ENCODE results near the gene NRCAM.
A peak's percentile ranks its signal among the peaks of the same experiment; 100 is the strongest.

Gene NRCAM

DNA sequence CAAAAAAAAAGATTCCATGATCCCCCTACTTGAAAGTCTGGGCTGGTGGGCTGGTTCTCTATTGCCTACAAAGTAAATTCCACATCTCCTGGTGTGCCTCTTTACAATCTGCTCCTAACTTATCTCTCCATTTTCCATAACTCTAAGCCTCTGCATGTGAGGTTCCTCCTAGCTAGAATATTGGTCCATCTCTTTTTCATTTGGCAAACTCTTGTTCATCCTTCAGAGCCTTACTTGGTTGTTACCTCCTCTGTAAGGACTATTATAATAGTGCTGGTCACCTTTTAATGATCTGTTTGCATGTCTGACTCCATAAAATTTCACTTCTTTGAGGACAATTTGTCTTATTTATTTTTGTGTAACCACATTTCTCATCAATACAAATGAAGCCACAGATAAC, 1.6 kb upstream of the NRCAM start:
- no peak for DNase-seq

DNA sequence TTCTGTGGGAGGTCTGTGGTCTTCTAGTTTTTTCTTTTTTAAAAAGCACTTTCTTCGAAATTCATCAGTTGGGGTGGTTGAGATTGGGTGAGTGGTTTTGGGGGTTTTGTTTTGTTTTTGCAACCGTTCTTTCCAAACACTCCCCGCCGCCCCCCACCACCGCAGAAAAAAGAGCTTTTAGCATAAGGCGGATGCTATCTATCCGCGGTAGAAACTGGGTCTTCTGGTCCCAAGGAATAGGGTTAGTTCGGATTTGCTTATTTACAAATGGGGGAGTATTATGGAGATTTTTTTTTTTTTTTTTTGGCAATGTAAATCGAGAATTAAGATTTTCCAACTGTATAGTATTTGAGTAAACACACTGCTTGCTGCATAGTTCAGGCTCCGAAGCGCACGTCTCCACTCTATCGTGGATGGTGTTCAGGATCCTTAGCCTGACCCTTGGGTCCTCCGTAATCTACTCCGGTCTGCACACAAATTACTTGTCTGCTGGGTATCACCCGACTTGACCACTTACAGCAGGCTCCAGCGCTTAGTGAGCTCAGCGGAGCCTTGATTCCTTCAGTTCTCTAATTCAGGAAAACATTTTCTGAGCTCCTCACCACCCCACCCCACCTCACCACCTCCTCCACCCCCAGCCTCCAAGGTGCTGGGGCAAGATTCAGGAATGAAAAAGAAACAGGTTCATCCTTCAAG, 757 bp upstream of the NRCAM start:
- DNase-seq, result no peak

DNA sequence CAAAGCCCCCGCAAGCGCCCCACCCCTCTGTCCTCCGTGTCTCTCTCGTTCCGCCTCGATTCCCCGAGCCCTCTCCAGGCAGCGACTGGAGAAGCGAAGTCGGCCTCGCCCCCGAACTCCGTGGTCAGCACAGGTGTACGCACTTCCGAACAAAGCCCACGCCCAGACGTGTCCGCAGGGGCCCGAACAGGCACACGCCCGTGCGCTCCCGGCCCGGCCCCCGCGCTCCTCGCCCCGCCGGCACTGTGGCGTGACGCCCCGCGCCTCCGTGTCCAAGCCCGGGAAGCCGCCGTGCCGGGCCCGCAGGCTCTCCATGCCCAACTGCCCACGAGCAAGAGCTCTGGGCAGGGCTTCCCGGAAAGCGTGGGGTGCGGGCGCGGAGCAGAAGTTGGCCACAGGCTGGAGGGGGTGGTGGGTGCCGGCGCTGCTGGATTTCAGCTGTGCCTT, 662 bp downstream of the NRCAM start:
- no peak for DNase-seq

DNA sequence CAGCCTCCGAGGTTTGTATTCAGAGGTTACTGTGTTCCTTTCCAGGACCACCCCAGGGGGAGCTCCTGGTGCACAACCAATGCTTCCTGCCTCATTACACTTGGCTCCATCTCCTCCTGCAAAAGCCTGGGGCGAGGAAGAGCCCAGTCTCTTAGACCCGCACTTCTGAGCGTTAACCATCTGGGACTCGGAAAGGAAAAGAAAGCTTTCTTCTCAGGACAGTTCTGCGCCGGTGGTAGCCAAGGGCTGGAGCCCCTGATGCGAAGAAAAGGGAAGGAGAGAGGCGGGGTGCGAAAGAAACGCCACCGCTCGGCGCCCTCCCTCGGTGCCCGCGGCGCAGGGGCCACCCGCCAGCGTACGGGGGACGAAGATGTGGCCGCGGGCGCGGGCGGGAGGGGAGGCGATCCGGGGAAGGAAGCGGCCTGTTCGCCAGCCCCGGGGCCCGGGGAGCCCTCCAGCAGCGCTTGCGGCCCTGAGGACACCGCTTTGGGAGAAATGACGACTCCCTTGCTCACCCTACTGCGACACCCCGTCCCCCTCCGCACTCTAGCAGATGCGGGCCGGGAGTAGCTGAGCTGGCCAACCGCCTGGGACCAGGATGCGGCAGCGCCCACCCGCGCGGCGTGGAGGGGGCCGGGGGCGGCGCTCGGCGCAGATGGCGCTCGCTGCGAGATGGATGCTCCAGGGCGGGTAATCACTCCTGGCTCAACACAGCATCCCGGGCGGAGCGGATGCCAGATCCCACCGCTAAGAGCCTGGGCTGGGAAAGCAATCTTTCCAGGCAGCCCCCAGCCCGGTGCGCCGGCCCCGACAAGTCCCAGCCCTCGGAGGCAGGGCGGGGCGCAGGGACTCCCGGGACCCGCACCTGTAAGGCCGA, 1.3 kb downstream of the NRCAM start:
- no peak for DNase-seq

DNA sequence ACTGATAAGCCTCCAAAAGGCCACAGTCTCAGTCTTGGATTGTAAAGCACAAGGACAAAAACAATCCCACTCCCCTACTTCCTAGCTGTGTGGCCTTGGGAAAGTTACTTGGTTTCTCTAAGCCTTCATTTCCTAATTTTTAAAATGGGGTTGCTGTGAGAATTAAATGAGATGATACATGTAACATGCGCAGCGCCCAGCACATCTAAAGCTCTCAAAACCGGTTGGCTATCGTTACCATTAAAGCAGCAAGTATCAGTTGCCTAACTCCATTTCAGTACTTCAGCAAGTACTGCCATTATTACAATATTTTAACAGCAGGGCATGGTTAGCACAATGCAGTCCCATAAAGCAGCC, 1.9 kb downstream of the NRCAM start:
- DNase-seq, result no peak

DNA sequence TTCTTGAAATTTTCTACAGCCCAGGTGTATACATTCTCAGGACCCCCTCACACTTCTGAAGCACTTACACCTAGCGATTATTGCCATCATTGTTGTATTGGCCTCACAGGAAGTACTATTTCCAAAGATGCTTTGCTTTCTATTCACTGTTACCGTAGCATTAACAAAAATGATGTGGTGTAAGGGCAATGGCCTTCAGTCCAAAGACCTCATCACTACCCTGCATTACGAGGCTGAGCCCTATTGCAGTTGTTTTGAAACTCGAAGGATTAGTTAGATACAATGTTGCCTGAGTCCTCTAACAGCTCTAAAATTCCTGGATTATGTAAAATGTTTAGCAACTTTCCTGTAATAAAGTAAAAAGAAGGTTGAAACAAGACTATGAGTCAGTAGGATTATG, 2.9 kb downstream of the NRCAM start:
- no peak for DNase-seq

DNA sequence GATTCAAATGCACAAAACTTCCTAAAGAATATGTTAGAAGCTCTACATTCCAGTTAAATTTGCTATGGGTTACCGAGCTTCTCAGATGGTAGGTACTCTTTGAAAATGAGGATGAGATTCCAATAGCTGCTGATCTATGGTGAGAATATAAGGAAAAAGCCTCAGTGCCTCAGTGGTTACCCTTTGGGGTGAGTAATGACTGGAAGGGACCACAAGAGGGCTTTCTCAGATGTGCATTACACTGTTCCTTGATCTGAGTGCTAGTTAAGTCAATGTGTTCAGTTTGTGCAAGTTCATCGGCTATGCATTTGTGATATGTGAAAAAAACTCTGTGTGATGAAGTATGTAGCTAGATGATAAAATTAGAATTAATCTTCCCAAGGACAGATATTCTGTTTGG, 3.5 kb downstream of the NRCAM start:
- DNase-seq, result peak in 1 of 2 donors; percentile 8

DNA sequence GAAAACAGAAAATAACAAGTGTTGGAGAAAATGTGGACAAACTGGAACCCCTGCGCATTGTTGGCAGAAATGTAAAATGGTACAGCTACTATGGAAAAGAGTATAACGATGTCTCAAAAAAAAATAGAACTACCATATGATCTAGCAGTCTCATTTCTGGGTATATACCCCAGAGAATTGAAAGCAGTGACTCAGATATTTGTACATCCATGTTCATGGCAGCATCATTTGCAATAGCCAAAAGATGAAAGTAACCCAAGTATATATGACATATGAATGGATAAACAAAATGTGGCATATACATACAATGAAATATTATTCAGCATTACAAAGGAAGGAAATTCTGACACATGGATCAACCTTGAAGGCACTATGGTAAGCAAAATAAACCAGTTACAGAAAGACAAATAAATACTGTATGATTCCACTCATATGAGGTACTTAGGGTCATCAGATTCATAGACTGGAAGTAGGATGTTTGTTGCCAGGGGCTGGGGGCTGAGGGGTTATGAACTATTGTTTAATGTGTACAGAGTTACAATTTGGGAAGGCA, 4.9 kb downstream of the NRCAM start:
- no peak for DNase-seq

DNA sequence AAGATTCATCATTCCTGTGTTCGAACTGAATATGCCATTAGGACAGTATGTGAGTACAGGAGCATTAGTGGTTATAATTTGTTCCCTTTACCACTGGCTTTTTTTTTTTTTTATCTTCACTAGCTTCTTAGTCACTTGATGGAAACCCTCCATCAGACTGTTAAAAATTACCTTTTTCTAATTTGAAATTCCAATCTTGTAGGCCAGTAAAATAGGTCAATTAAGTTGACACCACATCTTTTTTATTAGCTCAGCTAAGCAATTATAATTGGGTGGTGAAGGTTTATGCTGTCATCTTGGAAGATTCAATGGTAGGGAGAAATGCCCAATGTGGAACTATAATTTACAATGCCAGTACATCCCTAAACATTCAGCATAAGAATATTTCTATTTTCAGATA, 6.1 kb downstream of the NRCAM start:
- DNase-seq, result no peak

DNA sequence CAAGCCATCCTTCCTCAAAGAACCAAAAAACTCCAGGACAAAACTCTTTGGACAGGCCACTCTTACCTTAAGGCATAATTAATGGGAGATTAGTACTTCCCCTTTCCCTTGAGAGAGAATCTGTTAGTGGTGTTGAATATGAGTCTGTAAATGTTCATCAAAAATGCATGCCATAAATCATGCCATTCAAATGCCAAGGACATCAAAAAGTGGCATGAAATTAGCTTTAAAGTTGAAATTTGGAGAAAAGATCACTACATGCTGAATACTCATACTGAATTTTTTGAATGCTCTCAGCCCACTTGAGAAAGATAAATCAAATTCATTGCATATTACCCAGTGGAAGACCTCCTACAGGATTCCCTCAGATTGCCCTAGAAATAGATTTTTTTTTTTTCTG, 6.7 kb downstream of the NRCAM start:
- DNase-seq, result no peak

DNA sequence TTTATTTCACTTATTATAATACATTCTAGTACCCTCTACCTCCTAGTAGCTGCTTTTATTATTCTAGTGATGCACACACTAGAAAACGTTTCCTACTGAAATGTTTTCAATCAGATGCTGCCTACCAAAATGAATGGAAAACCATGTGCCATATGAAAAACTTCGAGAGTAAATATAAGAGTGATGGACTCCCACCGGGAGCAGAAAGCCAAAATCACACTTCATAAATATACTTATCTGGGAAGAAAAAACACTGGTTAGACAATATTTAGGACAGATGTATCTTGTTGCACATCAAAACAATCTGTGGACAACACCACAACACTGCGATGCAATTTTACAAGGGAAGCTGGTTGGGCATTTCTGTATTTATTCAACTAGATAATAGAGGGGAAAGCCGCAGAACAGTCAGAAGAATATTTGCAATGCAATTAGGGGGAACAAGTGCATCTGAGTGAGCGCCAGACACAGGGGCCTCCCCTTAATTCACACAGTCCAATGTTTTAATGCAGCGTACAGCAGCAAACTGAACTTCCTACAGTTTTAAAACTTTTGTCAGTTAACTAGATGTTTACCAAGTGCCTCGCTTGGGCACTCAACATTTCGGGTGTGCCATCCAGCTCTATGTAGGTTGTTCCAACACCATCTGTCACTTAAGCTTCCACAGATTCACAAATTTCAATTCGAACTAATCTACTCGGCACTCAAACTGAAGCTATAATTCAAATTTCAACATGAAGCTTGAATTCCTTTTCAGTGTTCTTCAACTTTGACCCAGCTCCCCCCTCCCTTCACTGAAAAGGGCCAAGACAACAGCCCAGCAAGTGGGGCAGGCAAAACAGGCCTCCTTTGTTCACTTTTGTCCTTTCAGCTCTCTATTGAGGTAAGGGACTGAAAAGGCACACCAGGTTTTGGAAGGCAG, 7.4 kb downstream of the NRCAM start:
- no peak for DNase-seq

DNA sequence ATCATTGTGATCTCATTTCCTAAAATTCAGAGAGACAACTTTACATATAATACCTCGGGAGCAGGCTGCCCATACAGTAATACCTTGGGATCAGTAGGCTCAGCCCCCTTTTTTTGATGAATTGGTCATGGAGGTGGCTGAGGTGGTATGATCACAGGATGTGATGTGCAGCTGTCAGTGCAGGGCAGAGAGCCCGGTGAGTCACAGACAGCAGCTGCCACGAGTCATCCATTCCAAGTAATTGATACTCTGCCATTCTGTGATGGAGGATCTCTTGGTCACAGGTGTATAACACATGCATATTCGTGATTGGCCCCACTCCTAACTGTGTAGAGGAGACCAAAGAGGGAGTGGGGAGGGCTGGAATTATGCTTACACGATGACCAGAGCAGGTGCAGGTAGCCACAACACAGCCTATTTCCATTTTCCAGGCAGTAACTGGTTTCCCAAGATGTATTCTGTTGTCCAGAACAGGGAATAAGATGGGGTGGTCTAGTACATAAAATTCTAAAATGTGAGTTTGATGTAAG, 14.1 kb downstream of the NRCAM start:
- DNase-seq, result no peak

DNA sequence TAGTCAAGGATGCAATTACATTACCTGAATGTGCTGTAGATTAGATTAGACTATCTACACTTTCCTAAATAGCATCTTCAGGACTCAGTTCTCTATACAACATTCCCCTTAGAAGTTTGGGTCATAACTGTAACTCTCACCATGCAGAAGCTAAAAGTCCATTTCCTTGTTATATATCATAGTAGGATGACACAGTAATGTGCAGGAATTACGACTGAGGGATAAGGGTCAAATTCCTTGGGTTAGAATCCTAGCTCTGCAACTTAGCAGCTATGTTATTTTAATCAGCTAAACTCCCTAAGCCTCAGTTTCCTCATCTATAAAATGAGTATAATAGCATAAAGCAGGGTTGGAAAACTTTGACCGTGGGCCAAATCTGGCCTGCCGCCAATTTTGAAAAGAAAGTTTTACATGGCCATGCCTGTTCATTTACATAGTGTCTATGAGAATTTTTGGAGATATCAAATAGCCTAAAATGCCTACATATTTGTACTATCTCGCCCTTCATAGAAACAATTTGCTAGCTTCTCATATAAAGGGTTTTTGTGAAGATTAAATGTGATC, 14.8 kb downstream of the NRCAM start:
- no peak for DNase-seq

DNA sequence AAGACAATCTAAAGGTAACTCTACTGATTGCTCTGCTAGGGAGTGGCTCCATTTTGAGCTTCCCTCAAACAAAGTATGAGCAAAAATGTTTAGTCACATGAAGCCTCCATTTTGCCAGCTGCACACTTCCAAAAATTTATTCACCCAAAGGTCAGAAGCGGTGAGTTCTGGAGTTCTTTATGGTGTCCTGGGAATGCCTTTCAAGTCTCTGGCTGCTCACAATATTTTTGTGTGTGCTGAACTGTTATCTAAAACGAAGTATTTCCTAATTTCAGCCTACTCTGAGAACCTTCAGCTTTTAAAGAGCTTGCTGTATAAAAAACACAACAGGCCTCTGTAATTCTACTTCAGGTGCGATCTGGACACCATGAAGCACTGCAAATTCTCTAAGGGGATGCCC, 15.6 kb downstream of the NRCAM start:
- no peak for DNase-seq

DNA sequence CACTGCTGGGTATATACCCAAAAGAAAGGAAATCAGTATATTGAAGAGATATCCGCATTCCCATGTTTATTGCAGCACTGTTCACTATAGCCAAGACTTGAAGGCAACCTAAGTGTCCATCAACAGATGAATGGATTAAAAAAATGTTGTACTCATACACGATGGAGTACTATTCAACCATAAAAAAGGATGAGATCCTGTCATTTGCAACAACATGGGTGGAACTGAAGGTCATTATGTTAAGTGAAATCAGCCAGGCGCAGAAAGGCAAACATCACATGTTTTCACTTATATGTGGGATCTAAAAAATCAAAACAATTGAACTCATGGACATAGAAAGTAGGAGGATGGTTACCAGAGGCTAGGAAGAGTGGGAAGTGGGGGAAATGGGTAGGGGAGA, 19.3 kb downstream of the NRCAM start:
- DNase-seq, result no peak

DNA sequence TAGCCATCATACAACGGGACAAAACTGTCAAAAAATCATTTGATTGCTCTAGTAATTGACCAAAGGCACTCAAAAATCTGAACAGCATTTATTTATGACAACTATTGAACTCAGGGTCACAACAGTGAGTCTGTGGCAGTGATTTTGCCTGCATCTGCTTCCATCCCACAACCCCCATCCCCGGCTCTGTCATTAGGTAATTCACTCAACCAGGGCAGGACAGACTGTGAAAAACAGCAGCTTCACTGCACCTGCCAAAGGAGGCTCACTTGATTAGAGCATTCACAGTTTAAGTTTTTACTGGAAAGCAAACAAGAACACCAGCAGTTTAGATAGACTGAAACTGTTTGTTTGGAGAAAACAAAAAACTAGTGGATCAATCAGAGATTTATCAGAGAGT, 22.2 kb downstream of the NRCAM start:
- DNase-seq, result no peak

DNA sequence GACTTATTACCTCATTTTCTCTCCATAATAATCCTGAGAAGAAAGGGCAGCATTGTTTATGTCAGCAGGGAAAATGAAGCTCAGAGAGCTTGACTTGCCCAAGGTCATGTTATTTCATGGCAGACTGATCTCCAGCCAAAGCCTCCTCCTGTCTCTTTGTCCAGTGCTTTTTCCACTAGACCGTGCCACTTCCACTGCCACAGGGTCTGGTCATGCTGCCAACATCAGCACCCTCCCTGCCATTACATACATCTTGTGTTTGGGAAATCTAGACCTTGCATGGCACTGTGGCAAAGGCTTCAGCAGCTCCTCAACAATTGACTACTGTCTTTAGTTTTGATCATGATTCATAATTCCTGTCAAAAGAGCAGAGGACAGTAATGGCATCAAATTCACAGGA, 25.1 kb downstream of the NRCAM start:
- no peak for DNase-seq

DNA sequence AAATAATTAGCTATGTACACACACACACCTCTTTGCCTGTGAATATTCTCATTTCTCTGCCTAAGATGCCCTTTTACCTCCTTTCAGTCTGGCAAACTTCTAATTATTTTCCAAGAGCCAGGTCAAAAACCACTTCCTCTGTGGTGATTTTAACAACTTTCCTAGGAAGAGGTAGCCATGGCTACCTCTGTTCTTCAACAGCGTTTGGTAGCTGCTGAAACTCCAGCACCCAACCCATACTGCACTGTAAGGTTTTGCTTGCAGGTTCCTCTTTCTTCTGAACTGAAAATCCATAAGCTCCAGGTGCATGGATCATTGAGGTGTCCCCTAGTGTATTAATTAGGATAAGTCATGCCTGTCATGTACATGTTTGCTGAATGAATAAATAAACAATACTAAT, 25.6 kb downstream of the NRCAM start:
- DNase-seq, result no peak

DNA sequence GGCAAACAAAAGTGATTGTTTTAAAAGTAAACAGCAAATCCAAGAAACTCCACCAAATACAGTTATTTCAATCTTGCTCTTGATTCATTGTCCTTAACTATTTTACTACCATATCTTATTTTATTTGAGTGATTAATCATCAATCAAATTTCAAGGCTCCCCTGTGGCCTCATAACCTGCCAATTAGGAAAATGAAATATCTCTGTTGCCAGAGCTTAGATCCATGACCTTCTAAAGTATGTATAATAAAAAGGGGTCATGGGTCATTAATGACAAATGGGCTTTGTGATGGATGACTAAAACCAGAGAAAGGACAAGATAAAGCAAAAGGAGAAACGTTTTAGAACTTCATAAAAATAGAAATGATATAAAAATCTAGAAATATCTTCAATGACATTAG, 28.5 kb downstream of the NRCAM start:
- DNase-seq, result no peak

DNA sequence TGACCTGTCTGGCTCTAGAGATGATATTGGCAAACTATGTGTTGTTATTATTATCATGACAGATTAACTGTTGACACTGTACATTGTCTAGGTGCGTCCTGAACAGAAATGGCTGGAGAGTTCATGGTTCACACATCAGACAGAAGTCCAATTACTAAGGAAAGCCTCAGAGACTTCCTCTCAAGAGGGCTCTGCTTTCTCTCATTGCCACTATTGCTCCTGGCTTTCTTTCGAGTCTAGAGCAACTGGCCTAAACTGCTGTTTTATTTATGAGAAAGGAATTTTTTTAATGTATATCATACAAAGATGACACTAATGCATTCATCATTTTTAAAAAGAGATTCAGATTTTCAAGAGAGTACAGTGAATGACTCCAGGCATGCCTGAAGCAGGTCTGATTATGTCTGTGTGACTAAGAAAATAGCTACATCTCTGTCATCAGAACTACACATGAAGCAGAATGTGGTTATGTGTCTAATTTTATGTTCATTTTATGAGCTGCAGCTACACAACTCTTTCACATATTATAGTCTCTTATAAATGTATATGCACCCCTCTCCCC, 30.4 kb downstream of the NRCAM start:
- no peak for DNase-seq

DNA sequence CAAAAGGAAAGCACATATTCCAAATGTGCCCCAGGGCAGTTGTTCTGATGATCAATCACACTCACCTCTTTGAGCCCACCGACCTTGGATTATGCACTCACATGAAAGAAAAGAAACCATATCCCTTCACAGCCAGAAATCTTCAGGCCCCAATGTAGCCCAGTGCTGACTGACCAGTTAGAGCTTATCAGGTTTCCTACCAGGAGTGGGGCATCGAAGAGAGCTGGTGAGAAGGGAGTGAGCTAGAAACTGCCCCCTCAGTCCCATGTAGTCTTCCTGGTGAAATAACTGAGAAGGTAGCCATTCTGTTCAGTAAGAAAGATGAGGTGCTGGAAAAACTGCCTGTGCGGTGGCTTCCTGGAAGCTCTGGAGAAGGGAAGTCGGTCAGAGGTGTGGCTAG, 32.2 kb downstream of the NRCAM start:
- no peak for DNase-seq
